Skin epidermis (tissue), 12 donors: ENCODE data around the gene TEX51.

Experiments
- H3K27ac ChIP-seq, 21 experiments: fragments of 200-600 bp; sonication (generic) in 11 of 21; one replicate each; pipeline ENCODE4 v1.5.0; 2020; ENCODE audit warnings: mild to moderate bottlenecking in 3 of 21, inconsistent platforms in 2 of 21, moderate library complexity in 2 of 21
- H3K4me3 ChIP-seq, 7 experiments: fragments of 200-600 bp; sonication (generic) in 2 of 7; one replicate each; pipeline ENCODE4 v1.5.0; 2020; ENCODE audit warnings: inconsistent platforms in 2 of 7, mild to moderate bottlenecking in 2 of 7, moderate library complexity in 1 of 7

Gene TEX51

DNA sequence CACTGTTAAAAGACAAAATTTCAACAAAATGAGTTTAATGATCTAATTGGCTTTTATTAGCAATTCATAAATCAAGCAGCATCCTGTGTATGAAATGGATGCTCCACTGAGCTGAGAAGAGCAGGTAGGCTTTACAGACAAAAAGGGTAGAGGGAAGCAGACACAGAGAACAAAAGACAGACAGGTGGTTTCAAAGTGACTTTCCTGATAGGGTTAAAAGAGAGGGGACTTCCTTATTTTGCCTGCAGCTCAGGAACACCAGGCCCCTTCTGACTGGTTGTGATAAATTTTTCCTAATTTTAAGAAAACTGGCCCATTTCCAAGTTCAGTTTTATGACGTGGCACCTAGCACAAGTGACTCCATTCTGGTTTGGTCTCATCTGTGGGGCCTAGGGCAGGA is 11.9 kb downstream of the TEX51 start:
- Histone ChIP-seq H3K4me3 (no peak overlapping the region), H3K27ac (no peak overlapping the region)

DNA sequence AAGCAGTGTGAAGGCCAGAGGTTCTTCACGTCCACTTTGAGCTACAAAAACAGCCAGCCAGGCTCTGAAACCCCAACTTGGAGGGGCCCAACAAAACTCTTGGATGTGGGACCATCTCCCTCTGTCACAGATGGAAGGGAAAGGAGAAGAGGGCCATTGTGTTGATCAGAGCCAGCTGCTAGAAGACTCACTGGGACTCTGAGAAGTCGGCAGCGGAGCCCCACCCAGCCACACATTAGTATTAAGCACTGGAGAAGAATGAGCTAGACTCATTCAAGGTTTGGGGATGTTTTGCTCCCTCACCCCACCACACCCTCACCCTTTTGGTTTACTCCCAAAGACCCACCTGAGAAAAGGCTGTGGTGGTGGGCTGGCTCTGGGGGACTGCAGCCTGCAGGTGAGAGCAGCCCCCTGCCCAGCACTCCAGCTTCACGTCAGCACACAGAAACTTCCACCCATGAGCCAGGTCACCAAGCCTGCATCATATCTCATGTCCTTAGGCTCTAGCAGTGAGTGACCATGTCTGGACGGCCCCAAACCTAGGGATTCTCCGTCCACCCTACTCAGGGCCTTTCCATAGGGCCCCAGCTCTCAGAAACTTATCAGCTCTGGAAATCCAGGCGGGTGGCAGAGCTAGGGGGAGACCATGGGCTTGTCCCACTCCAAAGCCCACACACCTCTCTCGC is 12.6 kb downstream of the TEX51 start:
- no peak overlapping the region for H3K27ac ChIP-seq
- H3K4me3 ChIP-seq, result no peak overlapping the region

DNA sequence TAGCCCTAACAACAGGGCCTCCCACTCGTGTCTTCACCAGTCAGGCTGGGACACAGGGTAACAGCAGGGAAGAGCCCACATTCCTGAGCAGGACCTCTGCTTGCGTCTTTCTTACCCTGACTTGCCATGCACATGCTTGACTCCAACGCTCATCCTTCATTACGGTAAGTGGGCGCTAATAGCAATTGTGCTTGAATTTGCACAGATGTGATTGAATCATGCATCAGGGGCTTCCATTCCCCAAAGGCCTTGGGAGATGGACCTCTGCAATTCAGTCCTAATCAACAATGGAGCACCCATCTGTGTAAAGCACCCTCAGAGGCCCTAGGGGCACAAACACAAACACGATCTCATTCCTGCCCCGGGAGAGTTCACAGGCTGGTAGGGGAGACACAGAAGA is 13.5 kb downstream of the TEX51 start:
- no peak overlapping the region for H3K4me3 ChIP-seq
- no peak overlapping the region for H3K27ac ChIP-seq

DNA sequence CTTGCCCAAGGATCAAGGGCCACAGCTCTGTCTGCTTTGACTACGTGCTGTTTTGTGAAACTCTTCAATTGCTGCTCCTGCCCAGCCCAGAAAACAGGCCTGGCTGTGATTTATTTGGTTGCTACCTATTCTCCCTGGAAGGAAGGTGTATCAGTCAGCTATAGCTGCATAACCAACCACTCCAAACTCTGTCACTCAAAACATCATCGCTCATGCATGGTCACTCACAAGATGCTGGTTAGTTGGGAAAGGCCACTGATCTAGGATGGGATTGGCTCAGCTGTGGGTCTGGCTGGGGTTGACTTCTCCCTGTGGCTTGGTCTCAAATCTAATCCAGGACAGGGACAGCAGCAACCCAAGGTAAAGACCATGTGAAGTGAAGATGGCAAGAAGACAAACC is 14.6 kb downstream of the TEX51 start:
- H3K27ac ChIP-seq, result no peak overlapping the region
- H3K4me3 ChIP-seq, result no peak overlapping the region

DNA sequence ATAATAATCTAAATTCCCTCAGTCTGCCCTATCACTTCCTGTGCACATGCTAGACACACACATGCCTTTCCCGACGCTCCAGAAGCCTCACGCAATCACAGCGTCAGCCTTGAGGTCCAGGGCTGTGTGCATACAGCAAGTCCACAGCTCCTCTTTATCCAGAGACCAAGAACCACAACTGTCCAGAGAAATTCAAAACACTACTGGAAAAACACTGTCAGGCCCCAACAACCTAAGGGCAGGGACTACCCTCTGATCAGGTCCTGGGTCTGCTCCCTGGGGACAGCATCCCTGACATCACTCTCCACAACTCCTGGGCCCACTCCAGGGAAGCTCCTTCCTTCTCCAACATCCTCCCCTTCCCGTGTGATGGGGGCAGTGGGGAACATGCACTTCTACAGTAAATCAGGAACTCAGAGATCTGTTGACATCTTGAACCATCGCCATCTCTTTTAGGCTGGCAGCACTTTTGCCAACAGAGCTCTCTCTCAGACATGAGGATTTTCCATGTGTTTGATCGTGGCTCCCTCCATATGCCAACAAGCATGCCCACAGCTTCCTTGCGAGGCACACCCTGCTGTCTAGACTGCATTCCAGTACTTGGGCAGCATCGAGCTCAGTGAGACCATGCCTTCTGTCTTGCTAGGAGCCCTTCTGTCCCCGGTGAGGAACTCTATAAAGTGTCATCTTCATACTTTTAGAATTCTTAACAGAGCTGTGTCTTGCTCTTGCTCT is 15.4 kb downstream of the TEX51 start:
- Histone ChIP-seq H3K27ac (no peak overlapping the region), H3K4me3 (no peak overlapping the region)

DNA sequence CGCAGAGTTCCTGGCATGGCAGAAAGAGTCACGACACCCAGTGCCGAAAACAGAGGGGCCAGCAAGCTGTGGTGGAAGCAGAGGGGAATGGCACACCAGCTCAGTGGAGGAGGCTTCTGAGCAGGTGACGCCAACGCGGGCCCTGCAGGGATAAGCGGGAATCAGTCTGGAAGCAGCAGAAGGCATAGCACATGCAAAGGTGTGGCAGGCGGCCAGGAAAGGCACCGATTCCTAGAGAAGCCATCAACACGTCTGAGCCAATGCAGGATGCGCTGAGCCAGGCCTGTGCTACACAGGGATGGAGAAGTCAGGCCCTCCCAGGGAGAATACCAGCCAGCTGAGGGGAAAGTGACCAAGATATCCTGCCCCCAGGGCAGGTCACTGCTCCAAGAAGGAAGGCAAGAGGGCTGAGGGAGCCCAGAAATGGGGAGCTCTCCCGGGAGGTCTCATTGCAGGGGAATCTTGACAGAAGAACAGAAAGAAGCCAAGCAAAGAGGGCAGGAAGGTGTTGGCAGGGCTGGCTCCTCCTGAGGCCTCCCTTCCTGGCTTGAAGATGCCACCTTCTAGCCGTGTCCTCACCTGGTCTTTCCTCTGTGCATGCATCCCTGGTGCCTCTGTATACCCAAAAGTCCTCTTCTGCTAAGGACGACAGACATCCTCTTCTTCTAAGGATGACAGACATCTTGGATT is 16.3 kb downstream of the TEX51 start:
- H3K4me3 ChIP-seq, result no peak overlapping the region
- no peak overlapping the region for H3K27ac ChIP-seq

DNA sequence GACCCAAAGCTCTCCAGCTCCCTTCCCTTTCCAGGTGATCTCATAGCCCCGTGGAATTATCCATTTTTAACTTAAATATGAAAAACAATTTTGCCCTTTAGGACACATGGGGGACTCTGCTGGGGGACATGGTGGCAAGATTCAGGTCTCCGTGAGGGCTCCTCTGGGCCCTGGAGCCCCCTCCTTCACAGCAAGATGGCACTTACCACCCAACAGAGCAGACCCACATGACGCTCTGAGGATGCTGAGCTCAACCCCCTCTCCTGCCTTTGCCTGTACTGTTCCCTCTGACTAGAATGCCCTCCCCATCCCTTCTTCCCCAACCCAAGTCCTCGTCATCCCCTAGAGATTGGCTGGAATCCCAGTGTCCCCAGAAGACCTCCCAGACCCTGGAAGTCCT is 17.2 kb downstream of the TEX51 start:
- Histone ChIP-seq H3K27ac (no peak overlapping the region), H3K4me3 (no peak overlapping the region)

DNA sequence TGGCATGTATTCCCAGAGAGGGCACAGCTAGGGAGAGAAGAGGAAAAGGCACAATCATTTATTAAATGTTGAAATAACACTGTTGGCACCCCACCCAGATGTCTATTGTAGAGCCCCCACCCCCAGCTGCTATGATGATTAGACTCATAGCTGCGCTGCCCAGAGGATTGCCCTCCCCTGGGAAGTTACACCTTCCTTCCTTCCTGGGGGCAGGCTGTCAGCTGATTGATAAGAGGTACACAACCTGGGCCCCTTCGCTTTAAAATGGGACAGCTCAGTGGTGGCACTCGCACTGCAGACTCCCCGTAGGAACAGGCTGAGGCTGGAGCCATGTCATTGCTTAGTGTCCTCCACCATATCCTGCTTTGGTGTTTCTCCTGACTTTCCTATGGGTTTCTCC is 18.1 kb downstream of the TEX51 start:
- Histone ChIP-seq H3K4me3 (no peak overlapping the region), H3K27ac (no peak overlapping the region)

DNA sequence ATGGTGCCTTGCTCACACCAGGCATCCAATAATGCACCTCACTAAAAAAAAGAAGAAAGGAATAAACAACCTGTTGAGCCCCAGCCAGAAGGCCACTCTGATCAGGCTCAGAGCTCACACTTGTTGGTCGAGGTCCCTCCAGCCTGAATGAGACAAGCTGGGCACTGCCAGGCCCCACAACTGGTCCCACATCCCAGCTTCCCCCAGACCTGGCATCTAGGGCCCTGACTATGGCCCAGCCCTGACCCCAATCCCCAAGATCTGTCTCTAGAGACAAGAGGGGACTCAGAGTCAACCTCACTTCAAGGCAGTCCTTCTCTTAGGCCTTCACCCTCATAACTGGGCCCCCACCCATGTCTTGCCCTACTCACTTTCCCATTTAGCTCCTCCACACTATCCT is 22.4 kb downstream of the TEX51 start:
- no peak overlapping the region for H3K27ac ChIP-seq
- no peak overlapping the region for H3K4me3 ChIP-seq

DNA sequence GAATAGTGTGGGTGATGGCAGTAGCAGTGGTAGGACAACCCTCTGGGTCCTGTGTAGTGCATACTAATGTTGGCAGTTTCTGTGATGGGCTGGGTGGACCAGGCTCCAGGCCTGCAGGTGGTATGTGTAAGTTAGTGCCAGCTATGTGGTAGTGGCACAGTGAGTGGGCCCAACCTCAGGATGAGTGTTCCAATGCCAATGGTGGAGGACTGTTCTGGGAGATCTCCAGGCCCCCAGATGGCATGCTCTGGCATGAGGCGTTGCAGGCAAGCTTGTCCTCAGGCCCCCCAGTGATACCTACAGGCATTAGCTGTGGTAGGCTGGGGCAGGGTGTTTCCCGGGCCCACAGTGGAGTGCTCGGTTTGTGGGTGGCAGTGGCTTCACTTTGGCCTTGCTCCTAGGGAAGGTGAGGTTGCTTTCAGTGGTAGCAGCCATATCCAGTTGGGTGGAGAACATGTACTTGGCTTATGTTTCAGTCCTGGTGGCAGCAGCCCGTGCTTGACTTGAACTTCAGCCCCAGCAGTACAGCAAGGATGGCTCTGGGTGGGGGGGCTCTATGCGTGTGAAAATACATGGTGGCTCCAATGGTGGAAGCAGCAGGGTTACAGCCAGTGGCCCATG is 32.4 kb downstream of the TEX51 start:
- Histone ChIP-seq H3K4me3 (no peak overlapping the region), H3K27ac (no peak overlapping the region)

DNA sequence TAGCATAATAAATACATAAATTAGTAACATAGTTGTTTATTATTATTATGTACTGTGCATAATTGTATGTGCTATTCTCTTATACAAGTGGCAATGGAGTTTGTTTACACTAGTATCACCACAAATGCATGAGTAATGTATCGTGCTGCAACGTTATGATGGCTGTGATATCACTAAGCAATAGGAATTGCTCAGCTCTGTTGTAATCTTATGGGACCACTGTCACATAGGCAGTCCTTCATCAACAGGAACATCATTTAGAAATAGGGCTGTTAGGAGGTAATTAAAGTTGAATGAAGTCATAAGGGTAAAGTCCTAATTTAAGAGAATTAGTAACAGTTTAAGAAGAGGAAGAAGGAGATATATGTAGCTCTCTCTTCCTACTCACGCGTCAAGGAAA is 33.8 kb downstream of the TEX51 start:
- Histone ChIP-seq H3K4me3 (no peak overlapping the region), H3K27ac (no peak overlapping the region)

DNA sequence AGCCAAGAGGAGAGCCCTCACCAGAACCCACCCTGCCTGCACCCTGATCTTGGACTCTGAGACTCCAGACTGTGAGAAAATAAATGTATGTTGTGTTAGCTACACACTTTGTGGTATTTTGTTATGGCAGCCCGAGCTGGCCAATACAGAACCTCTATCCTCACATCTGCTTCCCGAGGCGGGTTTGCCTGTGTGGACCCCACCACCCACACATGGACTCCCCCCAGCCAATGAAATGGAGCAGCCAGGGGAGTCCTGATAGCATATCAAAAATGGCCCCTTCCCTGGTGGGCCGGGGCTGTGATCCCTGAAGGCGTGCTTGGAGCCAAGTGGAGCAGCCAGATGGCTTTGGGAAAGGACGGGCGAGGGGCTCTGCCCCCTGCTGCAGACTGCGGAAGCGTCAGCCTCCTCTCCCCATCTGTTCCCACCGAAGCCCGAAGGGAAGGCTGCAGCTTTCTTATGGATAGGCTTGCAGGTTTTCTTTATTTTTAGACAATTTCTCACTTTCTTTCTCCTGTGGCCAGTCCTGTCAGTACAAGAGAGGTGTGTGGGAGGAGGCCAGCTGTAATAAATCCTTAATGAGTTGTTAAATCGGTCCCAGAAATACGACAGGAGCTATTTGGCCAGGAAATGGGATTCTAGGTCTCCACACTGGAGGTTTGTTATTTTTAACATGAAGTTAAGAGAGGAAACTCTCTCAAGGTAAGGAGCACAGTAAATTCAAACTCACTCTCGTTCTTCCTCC is 34.4 kb downstream of the TEX51 start:
- no peak overlapping the region for H3K27ac ChIP-seq
- no peak overlapping the region for H3K4me3 ChIP-seq

DNA sequence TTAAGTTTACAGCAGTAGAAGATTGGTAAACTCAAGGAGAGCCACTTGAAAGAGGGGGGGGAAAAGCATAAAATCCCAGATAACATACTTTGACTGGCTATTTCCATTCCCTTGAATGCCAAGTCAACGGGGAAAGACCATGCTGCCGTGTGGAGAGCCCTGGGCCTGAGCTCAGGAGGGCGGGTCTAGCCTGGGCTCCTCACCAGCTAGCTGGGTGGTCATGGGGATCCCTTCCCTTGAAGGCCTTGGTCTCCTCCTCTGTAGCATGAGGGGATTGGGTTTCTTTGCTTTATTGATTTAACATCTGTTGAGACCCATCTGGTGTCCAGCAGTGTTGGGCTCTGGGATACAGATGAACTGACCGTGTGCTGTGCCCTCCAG is 35.0 kb downstream of the TEX51 start:
- Histone ChIP-seq H3K27ac (no peak overlapping the region), H3K4me3 (no peak overlapping the region)

DNA sequence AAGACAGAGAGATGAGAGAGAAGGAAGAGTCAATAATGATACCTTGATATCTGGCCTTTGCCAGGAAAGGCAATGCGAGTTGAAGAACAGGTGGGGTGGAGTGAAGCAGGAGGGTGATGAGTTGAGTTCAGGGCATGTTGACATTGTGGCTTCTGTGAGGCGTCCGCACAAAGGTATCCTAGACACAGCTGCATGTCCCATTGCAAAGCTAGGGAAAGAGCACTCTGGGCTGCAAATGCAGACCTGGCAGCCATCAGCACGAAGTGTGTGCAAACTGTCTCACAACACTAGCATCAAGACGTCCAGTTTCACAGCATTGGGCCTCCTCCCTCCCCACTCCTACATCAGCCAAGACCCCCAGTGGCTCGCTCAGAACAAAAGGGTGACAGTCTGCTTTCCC is 36.1 kb downstream of the TEX51 start:
- Histone ChIP-seq H3K4me3 (no peak overlapping the region), H3K27ac (no peak overlapping the region)

DNA sequence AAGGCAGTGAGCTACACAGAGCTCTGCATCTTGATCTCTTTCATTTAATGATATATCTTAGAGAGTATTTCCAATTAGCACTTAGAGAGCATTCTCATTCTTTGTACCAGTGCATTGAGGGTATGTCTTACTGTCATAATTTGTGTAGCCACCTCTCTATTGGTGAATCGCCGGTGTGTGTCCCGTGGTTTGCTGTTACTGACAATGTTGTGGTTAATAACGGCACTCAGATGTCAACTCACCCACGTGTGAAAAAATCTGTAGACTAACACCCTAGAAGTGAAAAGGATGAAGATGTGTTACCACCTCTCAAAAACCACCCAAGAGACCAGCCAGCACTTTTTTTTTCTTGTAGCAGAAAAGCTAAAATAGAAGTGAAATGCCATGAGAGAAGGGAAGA is 37.1 kb downstream of the TEX51 start:
- H3K4me3 ChIP-seq, result no peak overlapping the region
- H3K27ac ChIP-seq, result no peak overlapping the region

DNA sequence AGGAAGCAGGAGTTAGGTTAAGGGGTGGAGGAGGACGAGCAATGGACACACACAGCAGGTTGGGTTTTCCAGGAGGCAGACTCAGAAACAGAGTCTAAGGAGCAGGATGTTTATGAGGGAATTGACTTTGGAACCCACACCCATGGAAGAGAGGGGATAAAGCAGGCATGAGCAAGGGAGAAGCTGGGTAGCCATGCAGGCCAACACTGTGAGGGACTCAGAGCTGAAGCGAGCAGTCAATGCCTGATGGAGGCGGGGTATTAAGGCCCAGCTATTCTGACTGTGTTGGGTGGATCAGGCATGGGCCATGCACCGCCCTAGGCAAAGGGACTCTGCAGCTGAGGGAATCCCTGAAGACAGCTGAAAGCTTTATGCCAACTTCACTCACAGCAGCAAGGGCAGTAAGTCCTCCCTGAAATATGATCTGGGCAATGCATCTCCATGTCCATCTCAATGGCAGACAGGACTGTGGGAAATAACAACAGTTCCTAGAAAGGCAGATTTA is 37.6 kb downstream of the TEX51 start:
- no peak overlapping the region for H3K27ac ChIP-seq
- no peak overlapping the region for H3K4me3 ChIP-seq

DNA sequence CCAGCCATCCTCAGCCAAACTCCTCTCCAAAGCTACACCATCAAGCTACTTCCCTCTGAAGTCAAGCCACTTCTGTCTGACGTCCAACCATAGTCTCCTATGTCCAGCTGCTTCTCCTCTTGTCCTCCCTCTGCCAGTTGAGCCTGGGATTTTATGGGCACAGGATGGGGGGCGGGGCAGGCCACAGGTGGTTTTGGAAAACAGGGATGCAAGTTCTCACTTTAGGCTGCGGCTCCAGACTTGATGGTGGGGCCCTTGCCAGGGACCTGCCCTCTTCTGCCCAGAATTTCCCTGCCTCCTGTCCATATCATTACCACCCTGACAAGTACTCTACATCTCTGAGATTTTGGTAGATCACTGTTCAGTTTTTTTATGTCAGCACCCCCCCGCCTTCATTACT is 41.6 kb downstream of the TEX51 start:
- Histone ChIP-seq H3K27ac (no peak overlapping the region), H3K4me3 (no peak overlapping the region)

DNA sequence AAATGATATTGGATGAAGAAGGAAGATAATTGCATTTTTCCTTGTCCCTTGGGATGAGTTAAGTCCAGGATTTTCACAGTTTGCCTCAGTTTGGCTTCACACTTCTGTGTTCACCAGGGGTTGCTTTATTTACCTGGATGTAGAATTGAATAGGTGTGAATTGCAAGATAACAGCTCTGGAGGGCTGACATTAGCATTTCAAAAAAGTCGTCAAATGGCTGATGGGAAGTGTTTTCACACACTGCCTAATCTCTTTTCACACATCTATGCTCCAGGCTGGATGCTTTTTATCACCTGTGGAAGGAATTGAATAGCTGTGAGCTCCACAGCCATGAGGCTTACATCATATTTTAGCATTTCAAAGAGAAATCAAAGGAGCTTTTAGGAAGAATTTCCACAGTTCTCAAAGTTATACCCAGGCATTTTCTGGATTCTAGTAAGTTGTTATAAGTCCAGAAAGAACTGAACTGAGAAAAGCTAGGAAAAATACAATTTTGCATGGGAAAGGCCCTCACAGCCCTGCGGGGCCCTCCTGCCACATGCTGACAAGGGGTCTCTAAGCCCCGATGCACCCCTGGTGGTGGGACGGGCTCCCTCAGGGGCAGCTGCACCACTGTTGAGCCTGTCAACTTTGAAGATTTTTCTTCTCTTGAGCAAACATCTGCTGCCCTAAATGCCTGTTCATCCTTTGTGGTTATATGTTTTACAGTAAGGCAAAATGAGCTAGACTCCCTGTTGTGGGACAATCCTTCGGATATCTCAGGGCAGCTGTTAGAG is 43.9 kb downstream of the TEX51 start:
- no peak overlapping the region for H3K27ac ChIP-seq
- H3K4me3 ChIP-seq, result no peak overlapping the region

DNA sequence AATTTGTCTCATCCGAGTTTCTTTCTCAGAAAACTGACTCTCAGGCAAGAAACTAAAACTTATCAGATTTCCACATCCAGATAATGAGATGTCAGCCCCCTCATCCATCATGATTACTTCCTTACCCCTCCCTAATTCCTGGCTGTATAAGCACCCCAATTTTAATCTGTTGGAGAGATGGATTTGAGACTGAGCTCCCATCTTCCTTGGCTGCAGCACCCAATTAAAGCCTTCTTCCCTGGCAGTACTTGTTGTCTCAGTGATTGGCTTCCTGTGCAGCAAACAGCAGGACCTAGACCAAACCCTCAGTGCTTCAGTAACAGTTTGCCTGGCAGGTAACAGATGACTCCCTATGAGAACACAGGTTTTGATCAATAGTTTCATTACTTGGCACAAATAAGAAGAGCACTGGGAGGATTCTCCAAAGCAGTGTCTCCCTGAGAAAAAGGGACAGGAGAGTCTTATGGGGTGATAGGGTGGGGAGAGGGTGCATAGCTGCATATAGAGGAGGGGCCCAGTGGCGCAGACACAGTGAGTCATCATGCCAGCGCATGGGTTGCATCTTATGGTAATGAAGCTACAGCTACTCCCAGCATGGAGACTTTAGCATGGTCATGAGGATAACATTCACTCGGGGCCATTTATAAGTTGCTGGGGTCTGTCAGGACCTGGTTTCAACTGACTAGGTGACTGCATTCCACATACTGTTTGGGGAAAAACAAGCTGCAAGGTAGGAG is 45.1 kb downstream of the TEX51 start:
- Histone ChIP-seq H3K27ac (no peak overlapping the region), H3K4me3 (no peak overlapping the region)
